Globus pallidus (tissue), 1 donor: Measurements from ENCODE around the gene HASPIN.

Experiments used
- DNase-seq: peaks from one replicate; pipeline ENCODE4 v3.0.0-alpha.2; 2015; ENCODE audit warnings: low spot score

HASPIN gene

DNA sequence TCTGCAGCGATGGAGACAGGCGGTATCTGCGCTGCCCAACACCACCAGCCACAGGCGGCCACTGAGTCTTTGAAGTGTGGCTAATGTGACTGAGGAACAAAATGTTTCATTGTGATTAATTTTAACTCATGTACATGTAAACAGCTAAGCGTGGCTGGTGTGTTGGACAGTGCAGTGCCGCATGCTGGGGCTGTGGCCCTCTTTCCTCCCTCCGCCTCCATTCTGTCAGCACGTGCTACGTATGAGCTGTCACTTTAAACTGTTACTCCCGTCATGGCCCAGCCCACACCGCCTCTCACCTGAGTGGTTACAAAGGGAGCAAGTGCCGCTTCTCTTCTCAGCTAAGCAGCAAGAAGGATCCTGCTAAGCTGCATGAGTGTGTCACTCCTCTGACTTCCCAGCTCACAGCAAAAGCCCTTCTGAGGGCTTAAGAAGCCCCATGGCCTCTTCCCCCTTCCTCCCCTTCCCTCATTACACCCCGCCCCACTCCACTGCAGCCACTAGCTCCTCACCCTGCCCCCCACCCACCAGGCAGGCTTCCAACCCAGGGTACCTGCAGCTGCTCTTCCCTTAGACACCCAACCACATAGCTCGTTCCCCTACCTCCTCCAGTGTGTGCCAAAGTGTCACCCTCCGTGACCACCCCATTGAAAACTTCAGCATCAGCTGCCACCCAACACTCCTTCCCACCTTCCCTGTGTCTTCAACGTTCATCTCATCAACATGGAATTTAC is 15.0 kb downstream of the HASPIN start:
- DNase-seq: peak; percentile 52

GRCh38 chr17:3739422-3740124 is 15.9 kb downstream of the HASPIN start:
- DNase-seq: no peak

DNA sequence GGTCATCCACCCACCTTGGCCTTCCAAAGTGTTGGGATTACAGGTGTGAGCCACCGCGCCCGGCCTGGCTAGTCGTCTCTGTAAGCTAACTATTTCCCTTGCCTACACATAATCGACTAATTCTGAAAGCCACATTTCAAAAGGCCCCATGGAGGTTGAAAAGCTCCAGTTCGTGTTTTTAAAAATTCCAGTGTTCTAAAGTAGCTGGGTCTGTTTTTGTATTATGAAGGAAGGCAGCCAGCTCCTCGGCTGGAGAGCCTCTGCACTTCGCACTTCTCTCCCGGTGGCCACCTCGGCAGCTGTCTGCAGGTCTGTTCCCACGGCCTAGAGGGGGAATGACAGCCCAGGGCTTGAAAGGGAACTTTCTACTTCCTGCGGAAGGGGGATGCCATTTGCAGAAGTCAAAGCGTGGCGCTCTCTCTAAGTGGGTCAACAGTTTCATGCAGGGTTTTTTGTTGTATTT is 16.9 kb downstream of the HASPIN start:
- no peak for DNase-seq

- DNase-seq: no peak
These were observed 20.3 kb downstream of the HASPIN start for GRCh38 chr17:3744014-3744413.

DNA sequence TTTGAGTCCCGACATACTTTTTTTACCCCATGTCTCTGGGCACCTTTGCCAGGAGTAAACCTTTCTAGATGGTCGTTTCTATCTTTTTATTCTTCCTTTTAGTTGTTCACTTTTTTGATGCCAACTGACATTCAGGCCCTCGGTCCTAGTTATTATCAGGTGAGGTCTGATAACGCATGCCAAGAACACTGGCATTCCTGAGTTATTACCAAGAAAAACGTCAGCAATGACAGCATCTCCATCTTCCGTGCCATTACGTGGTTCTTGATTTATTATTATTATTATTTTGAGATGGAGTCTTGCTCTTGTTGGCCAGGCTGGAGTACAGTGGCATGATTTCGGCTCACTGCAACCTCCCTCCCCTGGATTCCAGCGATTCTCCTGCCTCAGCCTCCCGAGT is 21.4 kb downstream of the HASPIN start:
- no peak for DNase-seq

- no peak for DNase-seq
These were observed 24.1 kb downstream of the HASPIN start for GRCh38 chr17:3747805-3748204.

GRCh38 chr17:3748576-3748975 is 24.9 kb downstream of the HASPIN start:
- DNase-seq: no peak

DNA sequence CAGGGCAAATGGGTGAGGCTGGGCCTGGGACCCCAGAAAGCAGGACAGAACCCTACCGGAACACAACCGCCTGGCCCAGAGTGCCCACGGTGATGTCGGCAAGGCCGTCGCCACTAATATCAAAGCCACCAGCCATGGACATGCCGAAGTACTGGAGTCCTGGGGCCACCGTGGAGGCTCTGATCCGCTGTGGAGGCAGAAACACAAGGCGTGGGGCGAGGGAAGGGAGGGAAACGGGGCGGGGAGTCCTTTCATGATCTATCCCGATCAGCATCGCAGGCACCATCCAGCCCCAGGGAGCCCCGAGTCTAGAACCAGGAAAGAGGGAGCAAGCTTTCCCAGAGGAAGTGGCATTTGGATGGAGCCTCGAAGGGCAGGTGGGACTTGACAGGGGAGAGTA is 26.6 kb downstream of the HASPIN start:
- no peak for DNase-seq

DNA sequence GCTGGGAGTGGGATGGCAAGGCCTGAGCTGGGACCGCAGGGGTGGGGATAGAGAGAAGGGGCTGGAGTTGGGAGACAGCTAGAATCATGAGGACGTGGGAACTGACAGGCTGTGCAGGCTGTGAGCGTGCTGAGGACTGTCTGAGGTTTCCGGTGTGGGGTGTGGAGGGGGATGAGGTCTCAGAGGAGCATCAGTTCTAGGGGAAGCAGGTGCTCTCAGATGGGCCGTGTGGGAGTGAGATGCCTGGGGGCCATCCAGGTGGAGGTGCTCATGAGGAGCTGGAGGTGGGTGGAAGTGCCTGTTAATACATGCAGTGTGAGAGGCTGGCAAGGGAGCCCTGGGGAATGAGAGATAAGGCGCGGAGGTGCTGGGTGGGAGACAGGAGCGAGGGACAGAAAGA is 27.2 kb downstream of the HASPIN start:
- DNase-seq: no peak

GRCh38 chr17:3751836-3752235 is 28.1 kb downstream of the HASPIN start:
- DNase-seq: no peak

- DNase-seq: no peak
These were observed 29.9 kb downstream of the HASPIN start for GRCh38 chr17:3753624-3754023.

GRCh38 chr17:3754066-3754457 is 30.4 kb downstream of the HASPIN start:
- DNase-seq: no peak

- DNase-seq: no peak
These were observed 31.0 kb downstream of the HASPIN start for GRCh38 chr17:3754458-3755334.

DNA sequence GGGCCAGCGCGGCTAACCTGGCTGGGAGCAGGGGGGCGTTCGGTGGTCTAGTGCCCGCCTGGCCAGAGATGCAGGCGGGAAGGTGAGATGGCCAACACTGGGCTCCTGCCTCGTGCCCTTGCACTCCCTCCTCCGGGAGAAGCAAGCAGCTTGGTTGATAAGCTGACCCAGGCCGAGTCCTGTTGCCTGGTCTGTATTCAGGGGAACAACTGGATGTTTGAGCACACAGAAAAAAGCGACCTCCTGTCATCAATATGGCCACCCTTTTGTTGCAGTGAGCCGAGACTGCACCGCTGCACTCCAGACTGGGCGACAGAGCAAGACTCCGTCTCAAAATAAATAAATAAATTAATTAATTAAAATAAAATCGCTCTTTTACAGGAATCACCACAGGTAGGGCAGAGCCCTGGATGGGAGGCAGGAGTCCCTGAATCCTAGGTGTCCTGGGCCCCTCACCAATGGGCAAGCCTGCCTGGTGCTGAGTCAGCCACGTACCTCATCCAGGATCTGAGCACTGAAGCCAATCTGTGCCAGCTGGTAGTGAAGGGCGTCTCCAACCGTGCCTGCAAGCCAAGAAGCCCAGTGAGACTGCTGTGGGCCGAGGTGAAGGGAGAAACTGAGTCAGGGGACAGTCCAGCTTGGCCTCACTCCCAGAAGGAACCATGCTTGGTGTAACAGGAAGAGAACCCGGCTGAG is 31.8 kb downstream of the HASPIN start:
- DNase-seq: no peak

- no peak for DNase-seq
These were observed 36.0 kb downstream of the HASPIN start for GRCh38 chr17:3759597-3760216.

DNA sequence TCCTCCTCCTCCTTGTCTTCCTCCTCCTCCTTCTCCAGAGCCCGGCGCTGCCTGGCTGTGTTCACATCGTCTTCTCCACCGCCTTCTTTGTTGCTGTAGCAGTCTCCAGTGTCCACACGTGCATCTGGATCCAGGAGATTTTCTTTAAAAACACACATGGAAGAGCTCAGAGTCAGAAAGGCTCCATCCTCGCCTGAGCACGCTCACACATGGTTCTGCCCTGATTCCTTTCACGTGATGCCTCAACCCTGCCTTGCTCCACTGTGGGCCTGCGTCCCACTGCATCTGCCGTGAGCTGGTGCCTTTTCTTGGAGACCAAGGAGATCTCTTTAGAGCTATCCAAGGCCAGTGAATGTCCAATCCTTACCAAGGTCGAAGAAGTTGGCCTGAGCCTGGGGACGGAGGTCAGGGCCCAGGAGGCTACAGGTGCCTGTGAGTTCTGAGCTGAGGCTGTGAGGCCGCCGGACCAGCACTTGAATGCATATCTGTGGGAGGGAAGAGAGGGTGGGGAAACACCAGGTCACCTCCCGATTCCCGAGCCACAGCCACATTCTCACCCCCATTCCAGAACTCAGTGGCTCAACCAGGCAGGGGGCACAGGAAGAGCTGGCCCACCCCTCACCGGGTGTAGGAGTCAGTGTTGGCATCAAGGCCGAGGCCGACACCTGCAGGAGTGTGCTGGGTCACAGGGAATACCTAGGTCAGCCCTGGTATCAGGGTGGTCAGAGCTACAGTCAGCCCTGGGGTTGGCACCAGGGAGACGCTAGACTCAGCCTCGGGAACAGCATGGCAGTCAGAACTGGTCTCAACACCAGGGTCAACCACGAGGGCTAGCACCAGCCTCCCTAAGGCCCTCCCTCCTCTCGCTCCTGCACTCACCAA is 37.6 kb downstream of the HASPIN start:
- DNase-seq: no peak

DNA sequence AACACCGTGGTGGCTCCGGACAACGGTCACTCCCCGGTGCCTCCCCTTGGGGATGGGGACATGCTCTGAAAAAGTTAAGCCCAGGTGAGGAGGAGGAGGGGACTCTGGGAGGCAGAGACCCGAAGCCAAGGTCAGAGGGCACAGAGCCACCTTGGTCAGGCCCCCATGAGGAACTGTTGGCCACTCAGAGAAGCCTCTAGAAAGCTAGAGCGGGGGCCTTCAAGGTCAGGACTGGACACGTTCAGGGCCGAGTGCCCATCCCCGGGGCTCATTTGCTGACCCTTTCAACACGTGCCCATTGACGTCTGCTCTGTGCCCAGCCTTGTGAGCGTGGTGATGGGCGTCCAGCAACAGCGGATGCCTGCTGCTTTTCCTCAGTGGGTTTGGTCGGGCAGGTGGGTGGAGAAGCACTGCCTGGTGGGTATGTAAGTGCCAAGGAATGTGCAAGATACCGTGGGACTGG is 38.2 kb downstream of the HASPIN start:
- DNase-seq: no peak

DNA sequence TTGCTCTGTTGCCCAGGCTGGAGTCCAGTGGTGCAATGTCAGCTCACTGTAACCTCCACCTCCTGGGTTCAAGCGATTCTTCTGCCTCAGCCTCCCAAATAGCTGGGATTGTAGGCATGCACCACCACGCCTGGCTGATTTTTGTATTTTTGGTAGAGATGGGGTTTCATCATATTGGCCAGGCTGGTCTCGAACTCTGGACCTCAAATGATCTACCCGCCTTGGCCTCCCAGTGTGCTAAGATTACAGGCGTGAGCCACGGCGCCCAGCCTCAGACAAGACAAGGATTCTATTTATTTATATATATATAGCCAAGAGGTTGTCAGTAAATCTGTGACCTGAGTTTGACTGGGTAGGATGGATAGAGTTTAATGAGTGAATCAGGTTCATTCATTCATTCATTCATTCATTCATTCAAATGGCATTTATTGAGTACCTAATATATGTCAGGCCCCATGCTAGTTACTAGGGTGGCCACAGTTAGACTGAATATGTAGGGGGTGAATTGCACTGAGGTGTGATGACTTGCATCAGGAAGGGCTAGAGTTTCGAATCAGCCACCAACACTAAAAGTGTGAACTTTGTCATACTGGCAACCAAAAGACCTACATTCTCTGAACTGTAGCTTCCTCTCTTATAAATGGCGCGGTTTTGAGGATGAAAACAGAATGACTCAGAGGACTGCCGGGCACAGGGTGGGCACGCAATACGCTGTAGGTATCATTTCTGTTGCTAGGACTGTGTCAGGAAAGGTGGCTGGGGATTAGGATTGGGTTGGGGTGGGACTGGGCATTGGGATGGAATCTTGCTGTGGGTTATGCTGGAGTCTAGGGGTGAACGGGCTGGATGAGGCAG is 39.4 kb downstream of the HASPIN start:
- no peak for DNase-seq

GRCh38 chr17:3763777-3764170 is 40.1 kb downstream of the HASPIN start:
- no peak for DNase-seq

GRCh38 chr17:3765981-3766380 is 42.3 kb downstream of the HASPIN start:
- no peak for DNase-seq
